Loucy (cell line): Measurements from ENCODE around the gene KLHDC8A.
A peak's percentile ranks its signal among the peaks of the same experiment; 100 is the strongest.

ENCODE experiments used
- H2AFZ ChIP-seq: fragments of 200-600 bp; sonication (generic); 2 replicates; pipeline ENCODE4 v1.6.0; 2016; ENCODE audit warnings: antibody characterized with exemption, mild to moderate bottlenecking, low read length, moderate library complexity
- H3F3A ChIP-seq: fragments of 200-600 bp; 2 replicates; pipeline ENCODE4 v1.6.0; 2016; ENCODE audit warnings: antibody characterized with exemption, low read depth, mild to moderate bottlenecking
- H3K27me3 ChIP-seq: fragments of 200-600 bp; sonication (generic); 2 replicates; pipeline ENCODE4 v1.6.1; 2014; ENCODE audit warnings: low read length, mild to moderate bottlenecking; ENCODE audit not compliant: insufficient read depth, poor library complexity, severe bottlenecking
- H3K36me3 ChIP-seq: fragments of 200-600 bp; sonication (generic); 2 replicates; pipeline ENCODE4 v1.6.1; 2016; ENCODE audit warnings: low read length; ENCODE audit not compliant: insufficient read depth
- H3K4me1 ChIP-seq: fragments of 200-600 bp; sonication (generic); 2 replicates; pipeline ENCODE4 v1.5.1; 2014; ENCODE audit warnings: low read length, mild to moderate bottlenecking; ENCODE audit not compliant: insufficient read depth, poor library complexity, severe bottlenecking
- H3K4me2 ChIP-seq: fragments of 200-600 bp; sonication (generic); 2 replicates; pipeline ENCODE4 v1.6.0; 2014; ENCODE audit warnings: antibody characterized with exemption, low read length, low read depth, mild to moderate bottlenecking; ENCODE audit not compliant: poor library complexity, severe bottlenecking
- H3K4me3 ChIP-seq: fragments of 200-600 bp; sonication (generic); 2 replicates; pipeline ENCODE4 v1.5.1; 2014; ENCODE audit warnings: low read length, mild to moderate bottlenecking, mixed read lengths; ENCODE audit not compliant: poor library complexity, severe bottlenecking
- H3K79me2 ChIP-seq: fragments of 200-600 bp; sonication (generic); 2 replicates; pipeline ENCODE4 v1.6.1; 2014; ENCODE audit warnings: low read length; ENCODE audit not compliant: insufficient read depth
- H3K9ac ChIP-seq: fragments of 200-600 bp; sonication (generic); 2 replicates; pipeline ENCODE4 v1.6.0; 2014; ENCODE audit warnings: mild to moderate bottlenecking, low read depth, low read length, moderate library complexity; ENCODE audit not compliant: poor library complexity, severe bottlenecking
- H3K9me2 ChIP-seq: fragments of 200-600 bp; sonication (generic); replicated peaks from 2 replicates; pipeline ENCODE4 v1.6.1; 2016; ENCODE audit warnings: low read depth, low read length, mixed read lengths
- H3K9me3 ChIP-seq: fragments of 200-600 bp; sonication (generic); 2 replicates; pipeline ENCODE4 v1.6.1; 2014; ENCODE audit warnings: mild to moderate bottlenecking, antibody characterized with exemption, low read length, low read depth; ENCODE audit not compliant: insufficient read depth
- H4K20me1 ChIP-seq: fragments of 200-600 bp; sonication (generic); 2 replicates; pipeline ENCODE4 v1.6.0; 2014; ENCODE audit warnings: antibody characterized with exemption, low read length, mild to moderate bottlenecking; ENCODE audit not compliant: insufficient read depth, poor library complexity, severe bottlenecking
- EZH2phosphoT487 ChIP-seq: fragments of 200-600 bp; IDR thresholded peaks from 2 replicates; pipeline ENCODE4 v1.6.1; 2018; ENCODE audit warnings: antibody characterized with exemption, mild to moderate bottlenecking, moderate library complexity, borderline replicate concordance
- TF ChIP-seq, protein P1 (sequence below): fragments of 200-600 bp; sonication (generic); conservative IDR thresholded peaks from 2 replicates; pipeline ENCODE4 v1.5.1; 2014; ENCODE audit warnings: mild to moderate bottlenecking, antibody characterized with exemption, low read length

Gene KLHDC8A

GRCh38 chr1:205340676-205341075, 16.0 kb downstream of the KLHDC8A start:
- Histone ChIP-seq H3K4me2 (no peak overlapping the region), H3K9me3 (no peaks in the 10 kb centered on the region), H3K9ac (no peak overlapping the region), H2AFZ (0 out of 2 replicates have a peak overlapping the region, but pooled peaks have one; percentile 70), H3K9me2 (no peaks in the 10 kb centered on the region), H3K4me1 (no peaks in the 10 kb centered on the region), H3F3A (no peaks in the 10 kb centered on the region), H4K20me1 (no peaks in the 10 kb centered on the region), H3K36me3 (no peaks in the 10 kb centered on the region), H3K4me3 (no peak overlapping the region), H3K79me2 (no peaks in the 10 kb centered on the region), H3K27me3 (no peaks in the 10 kb centered on the region)
- TF ChIP-seq EZH2phosphoT487, result no peak
- TF ChIP-seq, protein P1, sequence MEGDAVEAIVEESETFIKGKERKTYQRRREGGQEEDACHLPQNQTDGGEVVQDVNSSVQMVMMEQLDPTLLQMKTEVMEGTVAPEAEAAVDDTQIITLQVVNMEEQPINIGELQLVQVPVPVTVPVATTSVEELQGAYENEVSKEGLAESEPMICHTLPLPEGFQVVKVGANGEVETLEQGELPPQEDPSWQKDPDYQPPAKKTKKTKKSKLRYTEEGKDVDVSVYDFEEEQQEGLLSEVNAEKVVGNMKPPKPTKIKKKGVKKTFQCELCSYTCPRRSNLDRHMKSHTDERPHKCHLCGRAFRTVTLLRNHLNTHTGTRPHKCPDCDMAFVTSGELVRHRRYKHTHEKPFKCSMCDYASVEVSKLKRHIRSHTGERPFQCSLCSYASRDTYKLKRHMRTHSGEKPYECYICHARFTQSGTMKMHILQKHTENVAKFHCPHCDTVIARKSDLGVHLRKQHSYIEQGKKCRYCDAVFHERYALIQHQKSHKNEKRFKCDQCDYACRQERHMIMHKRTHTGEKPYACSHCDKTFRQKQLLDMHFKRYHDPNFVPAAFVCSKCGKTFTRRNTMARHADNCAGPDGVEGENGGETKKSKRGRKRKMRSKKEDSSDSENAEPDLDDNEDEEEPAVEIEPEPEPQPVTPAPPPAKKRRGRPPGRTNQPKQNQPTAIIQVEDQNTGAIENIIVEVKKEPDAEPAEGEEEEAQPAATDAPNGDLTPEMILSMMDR, result no peak

GRCh38 chr1:205339717-205340116, 17.0 kb downstream of the KLHDC8A start:
- no peak for TF ChIP-seq EZH2phosphoT487
- TF ChIP-seq, protein P1, result no peak
- Histone ChIP-seq H3K79me2 (no peaks in the 10 kb centered on the region), H3K9me2 (no peaks in the 10 kb centered on the region), H3F3A (no peaks in the 10 kb centered on the region), H3K27me3 (no peaks in the 10 kb centered on the region), H3K4me3 (no peak overlapping the region), H4K20me1 (no peaks in the 10 kb centered on the region), H3K4me1 (no peaks in the 10 kb centered on the region), H2AFZ (no peak overlapping the region), H3K36me3 (no peaks in the 10 kb centered on the region), H3K9me3 (no peaks in the 10 kb centered on the region), H3K9ac (no peak overlapping the region), H3K4me2 (no peak overlapping the region)

DNA sequence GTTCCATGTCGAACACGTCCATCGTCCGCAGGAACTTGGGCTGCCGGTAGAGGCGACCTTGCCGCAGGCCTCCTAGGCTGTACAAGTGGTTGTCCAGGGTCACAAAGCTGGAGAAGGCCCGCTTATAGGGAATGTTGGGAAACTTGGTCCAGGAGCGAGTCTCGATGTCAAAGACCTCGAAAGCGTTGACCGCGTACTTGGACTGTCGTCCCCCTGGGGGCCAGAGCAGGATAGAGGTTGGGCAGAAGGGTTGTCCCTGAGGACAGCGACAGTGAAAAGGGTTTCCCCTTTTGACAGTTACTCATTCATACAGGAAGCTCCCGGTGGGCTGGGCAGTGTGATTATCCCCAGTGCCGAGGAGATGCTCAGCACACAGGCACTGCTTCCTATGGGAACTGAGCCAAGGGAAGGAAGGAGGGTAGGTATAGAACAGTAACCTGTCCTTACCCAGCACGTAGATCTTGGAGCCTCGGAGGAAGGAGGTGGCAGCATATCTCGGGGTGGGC, 17.5 kb downstream of the KLHDC8A start:
- H3K9ac ChIP-seq, result no peak overlapping the region
- H2AFZ ChIP-seq, result no peak overlapping the region
- H3K36me3 ChIP-seq, result no peaks in the 10 kb centered on the region
- H4K20me1 ChIP-seq, result no peaks in the 10 kb centered on the region
- TF ChIP-seq EZH2phosphoT487, result no peak
- TF ChIP-seq, protein P1, result no peak
- H3K9me3 ChIP-seq, result no peaks in the 10 kb centered on the region
- H3K27me3 ChIP-seq, result no peaks in the 10 kb centered on the region
- no peaks in the 10 kb centered on the region for H3F3A ChIP-seq
- H3K4me2 ChIP-seq, result no peak overlapping the region
- H3K79me2 ChIP-seq, result no peaks in the 10 kb centered on the region
- no peaks in the 10 kb centered on the region for H3K9me2 ChIP-seq
- no peak overlapping the region for H3K4me3 ChIP-seq
- H3K4me1 ChIP-seq, result no peaks in the 10 kb centered on the region
